Measurements from ENCODE around the gene RAPGEF5.

DNA sequence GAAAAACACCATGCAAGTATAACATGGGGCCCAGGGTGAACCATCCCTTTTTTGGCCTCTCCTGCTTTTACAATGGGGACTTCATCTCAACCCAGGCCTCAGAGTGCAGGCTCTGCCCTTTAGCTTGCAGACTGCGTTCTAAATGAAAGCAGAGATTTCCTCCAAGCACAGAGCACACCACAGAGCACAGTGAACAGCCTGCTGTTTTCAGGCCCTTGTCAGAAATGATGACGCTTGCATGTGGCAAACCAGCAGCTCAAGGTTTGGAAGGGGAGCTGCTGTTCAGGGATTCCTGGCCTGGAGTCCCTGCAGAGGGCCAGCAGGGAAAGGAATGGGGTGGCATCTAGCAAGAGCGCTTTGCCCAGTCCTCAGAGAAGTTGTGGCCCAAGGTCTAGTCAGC lies 243.9 kb downstream of the RAPGEF5 start:
- TF ChIP-seq, protein P1, sequence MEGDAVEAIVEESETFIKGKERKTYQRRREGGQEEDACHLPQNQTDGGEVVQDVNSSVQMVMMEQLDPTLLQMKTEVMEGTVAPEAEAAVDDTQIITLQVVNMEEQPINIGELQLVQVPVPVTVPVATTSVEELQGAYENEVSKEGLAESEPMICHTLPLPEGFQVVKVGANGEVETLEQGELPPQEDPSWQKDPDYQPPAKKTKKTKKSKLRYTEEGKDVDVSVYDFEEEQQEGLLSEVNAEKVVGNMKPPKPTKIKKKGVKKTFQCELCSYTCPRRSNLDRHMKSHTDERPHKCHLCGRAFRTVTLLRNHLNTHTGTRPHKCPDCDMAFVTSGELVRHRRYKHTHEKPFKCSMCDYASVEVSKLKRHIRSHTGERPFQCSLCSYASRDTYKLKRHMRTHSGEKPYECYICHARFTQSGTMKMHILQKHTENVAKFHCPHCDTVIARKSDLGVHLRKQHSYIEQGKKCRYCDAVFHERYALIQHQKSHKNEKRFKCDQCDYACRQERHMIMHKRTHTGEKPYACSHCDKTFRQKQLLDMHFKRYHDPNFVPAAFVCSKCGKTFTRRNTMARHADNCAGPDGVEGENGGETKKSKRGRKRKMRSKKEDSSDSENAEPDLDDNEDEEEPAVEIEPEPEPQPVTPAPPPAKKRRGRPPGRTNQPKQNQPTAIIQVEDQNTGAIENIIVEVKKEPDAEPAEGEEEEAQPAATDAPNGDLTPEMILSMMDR (IDR thresholded peaks at IDR 0.05): no peak
- no peak for TF ChIP-seq POLR2A (IDR thresholded peaks at IDR 0.05)
